ENCODE data around the gene CLDND2.

CLDND2 gene

GRCh38 chr19:51327066-51328001, 41.5 kb downstream of the CLDND2 start:
- peak; percentile 45 for DNase-seq

DNA sequence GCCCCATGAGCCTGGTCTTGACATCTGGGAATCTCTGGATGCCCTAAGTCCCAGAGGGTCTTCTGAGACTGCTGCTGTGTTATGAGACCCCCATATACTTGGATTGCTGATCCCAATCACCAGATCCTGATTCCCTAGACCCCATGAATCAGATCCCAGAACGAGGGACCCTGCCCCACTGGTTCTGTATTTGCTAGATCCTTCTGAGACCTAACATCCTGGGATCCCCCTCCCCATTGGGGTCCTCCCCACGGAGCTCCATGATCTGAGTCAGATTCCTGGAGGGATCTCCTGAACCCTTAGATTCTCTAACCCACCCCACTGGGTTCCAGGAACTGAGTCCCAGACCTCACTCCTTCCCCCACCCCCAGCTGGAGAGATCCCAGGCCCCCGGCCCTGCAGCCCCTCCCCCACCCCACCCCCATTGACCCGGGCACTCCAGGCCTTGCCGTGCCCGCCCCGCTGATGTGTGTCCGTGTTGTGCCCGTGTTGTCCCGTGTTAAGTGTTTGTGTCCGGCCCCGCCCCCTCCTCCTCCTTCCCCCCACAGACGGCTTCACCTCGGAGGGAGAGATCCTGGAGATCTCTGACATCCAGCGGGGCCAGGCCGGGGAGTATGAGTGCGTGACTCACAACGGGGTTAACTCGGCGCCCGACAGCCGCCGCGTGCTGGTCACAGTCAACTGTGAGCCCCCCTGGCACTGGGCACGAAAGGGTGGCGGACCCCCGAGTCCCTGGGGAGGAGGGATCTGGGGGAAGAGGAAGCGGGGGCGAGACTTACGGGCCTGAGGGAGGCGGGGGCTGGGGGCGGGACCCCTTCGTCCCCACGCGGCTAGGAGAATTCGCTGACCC, 42.4 kb downstream of the CLDND2 start:
- DNase-seq, result no peak

DNA sequence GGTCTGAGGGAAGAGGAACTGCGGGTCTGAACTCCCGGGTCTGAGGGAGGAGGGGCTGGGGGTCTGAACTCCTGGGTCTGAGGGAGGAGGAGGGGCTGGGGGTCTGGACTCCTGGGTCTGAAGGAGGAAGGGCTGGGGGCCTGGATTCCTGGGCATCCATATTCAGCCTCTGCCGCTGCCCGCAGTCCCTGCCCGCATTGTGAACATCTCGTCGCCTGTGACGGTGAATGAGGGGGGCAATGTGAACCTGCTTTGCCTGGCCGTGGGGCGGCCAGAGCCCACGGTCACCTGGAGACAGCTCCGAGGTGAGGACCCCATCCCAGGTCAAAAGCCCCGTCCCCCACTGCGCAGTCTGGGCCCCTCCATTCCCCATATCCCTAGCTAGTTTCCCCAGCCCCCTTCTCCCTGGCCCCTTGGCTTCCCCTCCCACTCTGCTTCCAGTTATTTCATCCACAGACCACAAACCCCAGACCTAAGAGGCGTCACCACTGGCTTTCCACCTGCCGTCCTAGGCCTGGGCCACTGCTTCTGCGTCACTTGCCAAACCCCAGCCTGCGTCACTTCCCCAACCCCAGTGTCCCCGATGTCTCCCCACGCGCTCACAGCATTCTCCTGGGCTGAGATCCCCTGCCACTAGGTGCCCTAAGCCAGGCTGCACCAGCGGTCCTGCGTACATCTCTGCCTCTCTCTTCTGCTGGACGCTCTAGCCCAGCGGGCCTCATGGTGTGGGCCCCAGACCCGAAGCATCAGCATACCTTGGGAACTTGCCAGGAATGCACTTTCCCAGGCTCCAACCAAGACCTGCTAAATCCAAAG, 43.4 kb downstream of the CLDND2 start:
- DNase-seq, result no peak

- no peak for DNase-seq
Measured at GRCh38 chr19:51324167-51324481, 44.7 kb downstream of the CLDND2 start.

GRCh38 chr19:51323481-51324166, 45.2 kb downstream of the CLDND2 start:
- DNase-seq, result no peak

DNA sequence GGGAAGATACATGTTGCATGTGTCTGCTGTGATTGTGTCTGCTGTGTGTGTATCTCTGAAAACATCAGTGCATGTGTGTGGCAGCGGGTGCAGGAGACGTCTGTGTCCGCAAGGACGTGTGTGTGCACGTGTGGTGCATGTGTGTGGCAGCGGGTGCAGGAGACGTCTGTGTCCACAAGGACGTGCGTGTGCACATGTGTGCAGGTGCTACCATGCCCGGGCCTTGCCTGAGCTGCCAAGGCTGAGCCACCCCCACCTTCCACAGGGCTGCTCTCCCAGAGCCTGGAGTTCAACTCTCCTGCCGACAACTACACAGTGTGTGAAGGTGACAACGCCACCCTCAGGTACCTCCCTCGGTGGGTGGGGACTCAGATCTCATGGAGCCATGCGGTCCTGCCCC, 47.0 kb downstream of the CLDND2 start:
- DNase-seq, result no peak

GRCh38 chr19:51320280-51320657, 48.5 kb downstream of the CLDND2 start:
- no peak for DNase-seq

DNA sequence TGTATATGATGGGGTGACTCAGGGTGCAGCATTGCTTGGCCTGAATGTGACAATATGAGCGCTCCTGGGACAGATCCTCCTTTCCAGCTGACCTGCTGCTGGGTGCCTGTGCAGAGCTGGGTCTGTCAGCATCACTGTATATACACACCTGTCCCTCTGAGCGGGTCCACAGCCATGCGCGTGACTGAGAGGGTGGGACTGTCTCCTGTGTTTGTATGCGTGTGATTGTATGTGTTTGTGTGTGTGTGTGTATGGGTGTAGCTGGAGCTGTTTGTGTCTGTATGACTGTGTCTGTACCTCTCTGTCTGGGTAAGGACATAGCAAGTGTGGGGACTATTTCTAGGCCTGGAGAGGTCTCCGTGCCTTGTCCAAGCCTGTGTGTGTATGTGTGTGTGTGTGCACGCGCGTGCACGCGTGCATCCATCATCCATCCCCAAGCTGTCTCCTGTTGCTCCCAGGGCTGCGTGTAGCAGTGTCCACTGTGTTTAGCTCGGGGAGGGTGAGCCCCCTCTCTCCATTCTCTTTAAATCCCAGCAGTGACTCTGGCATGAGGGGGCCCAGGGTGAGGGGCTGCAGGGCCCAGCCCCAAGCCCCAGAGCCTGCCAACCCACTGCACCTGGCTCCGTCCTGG, 49.0 kb downstream of the CLDND2 start:
- DNase-seq, result no peak

DNA sequence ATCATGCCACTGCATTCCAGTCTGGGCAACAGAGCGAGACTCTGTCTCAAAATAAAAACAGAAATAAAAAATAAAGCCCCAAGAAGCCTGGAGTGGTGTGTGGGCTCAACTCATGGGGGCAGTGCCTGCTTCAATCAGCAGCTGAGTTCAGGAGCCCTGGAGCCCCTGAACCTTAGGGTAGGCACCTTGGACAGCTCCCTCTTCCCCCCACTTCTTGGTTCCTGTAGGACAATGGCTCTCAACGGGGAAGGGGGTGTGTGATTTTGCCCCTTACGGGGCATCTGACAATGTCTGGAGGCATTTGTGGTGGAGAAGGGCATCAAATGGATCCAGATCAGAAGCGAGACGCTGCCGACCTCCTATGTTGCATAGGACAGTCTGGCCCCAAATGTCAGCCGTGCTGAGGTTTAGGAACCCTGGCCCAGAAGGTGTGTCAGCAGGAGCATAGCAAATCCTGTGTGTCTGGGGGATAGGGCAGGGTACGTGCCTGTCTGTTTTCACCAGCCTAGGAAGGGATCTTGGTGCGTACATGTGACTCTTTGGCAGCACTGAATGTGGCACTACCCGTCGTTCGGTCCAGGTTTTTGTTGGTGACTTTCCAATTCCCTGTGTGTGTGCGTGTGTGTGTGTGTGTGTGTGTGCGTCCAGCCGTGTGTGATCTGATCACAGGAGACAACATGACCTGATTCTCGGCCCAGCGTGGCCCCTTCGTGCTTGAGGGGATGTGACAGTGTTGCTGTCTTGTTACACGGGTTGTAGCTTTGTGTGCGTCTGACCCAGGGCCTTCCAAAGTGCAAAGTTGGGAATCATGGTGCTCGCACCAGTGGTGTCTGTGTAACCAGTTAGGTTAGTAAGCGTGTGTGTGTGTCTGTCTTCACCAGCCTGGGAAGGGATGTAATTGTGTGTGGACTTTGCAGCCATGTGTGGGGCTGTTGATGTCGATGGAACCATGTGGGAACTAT, 49.8 kb downstream of the CLDND2 start:
- no peak for DNase-seq

DNA sequence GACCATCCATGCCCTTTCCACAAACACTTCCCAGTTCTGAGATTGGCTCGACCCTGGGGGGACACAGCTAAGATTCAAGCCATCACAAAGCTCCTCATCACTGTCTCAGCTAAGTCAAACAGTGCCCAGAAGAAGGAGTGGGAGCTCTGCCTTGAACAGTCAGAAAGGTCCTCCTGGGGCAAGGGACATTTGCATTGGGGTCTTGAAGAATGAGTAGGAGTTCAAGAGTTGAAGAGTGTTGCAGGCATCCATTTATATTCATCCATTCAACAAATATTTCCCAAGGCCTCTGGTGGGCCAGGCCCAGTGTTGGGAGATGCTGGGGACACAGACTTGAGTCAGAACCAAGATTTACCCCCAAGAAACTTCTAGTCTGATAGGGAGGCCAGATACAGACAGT, 50.8 kb downstream of the CLDND2 start:
- no peak for DNase-seq

DNA sequence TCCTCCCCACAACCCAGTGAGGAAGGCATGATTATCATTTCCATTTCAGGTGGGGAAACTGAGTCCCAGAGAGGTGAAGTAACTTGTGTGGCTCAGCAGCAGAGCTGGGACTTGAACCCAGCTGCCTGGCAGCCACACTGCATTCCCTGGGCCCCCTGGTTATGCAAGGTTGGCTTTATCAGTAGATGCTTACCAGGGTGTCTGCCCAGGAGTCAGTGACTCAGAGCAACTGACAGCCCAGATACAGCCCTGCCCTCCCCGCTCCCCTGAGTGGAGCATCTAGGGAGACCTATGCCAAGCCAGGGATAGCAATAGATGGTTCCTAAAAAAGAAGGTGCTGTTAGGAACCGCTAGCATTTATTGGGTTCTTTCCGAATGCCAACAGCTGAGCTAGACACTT, 51.4 kb downstream of the CLDND2 start:
- no peak for DNase-seq
